Endothelial cell of umbilical vein (primary cell): ENCODE measurements around the gene GAS7. TPM values are rescaled to one million over a fixed set of nuclear protein-coding genes. Genes with fewer than 3 reads are reported as not detected.

Experiments
- BruUV-seq: library from RNA; stranded (reverse); fragments of 400-500 nt; replicated peaks from 2 replicates; lab custom pipeline; 2021; lab: Mats Ljungman, UMichigan
- CTCF ChIA-PET: fragments of 300-600, 350-600 bp; sonication (Branson Sonifier 250); formaldehyde crosslinking; loops from one replicate; lab custom pipeline; 2021; ENCODE audit warnings: antibody characterized with exemption, inconsistent platforms; lab: Charles Lee
- POLR2A ChIA-PET: fragments of 300-600, 350-600 bp; sonication (Branson Sonifier 250); formaldehyde crosslinking; loops from one replicate; lab custom pipeline; 2021; ENCODE audit warnings: antibody characterized with exemption, inconsistent platforms; lab: Charles Lee
- DNase-seq: peaks from one replicate; pipeline ENCODE4 v3.0.0-alpha.2; 2011; ENCODE audit warnings: low read depth, low spot score
- FAIRE-seq: peaks from 2 replicates; lab custom pipeline; 2011; peaks lifted over from hg19 to GRCh38; lab: Jason Lieb, UNC
- H2AFZ ChIP-seq: 2 replicates; pipeline ENCODE4 v1.6.0; 2012; ENCODE audit warnings: low read depth, low read length, control low read depth, inconsistent platforms
- H3K27ac ChIP-seq: 2 replicates; pipeline ENCODE4 v1.5.1; 2011; ENCODE audit warnings: low read depth, mild to moderate bottlenecking, control low read depth, low read length, moderate library complexity; ENCODE audit not compliant: insufficient read depth
- H3K27me3 ChIP-seq, 2 experiments: 2 replicates each; pipeline versions ENCODE4 v1.6.0 to v1.6.1; 2011; ENCODE audit warnings: low read length in 2 of 2, mixed read lengths in 1 of 2; ENCODE audit not compliant: control insufficient read depth in 2 of 2, insufficient read depth in 2 of 2
- H3K36me3 ChIP-seq, 2 experiments: 2 replicates in 1 of 2; 3 replicates in 1 of 2; pipeline ENCODE4 v1.5.1; 2011; ENCODE audit warnings: low read length in 2 of 2, mild to moderate bottlenecking in 1 of 2, moderate library complexity in 1 of 2; ENCODE audit not compliant: control insufficient read depth in 2 of 2, insufficient read depth in 2 of 2; ENCODE audit errors: extremely low read depth in 1 of 2
- H3K4me1 ChIP-seq: 3 replicates; pipeline ENCODE4 v1.5.1; 2011; ENCODE audit warnings: mild to moderate bottlenecking, low read length; ENCODE audit not compliant: control insufficient read depth, insufficient read depth; ENCODE audit errors: extremely low read depth
- H3K4me2 ChIP-seq: 2 replicates; pipeline ENCODE4 v1.6.1; 2011; ENCODE audit warnings: low read length, control low read depth, mixed read lengths; ENCODE audit not compliant: insufficient read depth
- H3K4me3 ChIP-seq, 3 experiments: fragments of 200-600 bp in 1 of 3; sonication (generic), shearing (Covaris generic) in 1 of 3; replicated peaks in 1 of 3; 2 replicates each; pipeline ENCODE4 v1.5.1; 2011 to 2016; ENCODE audit warnings: control low read depth in 3 of 3, low read length in 3 of 3, mild to moderate bottlenecking in 2 of 3, inconsistent platforms in 1 of 3, low read depth in 1 of 3, moderate library complexity in 1 of 3; ENCODE audit not compliant: insufficient read depth in 1 of 3
- H3K79me2 ChIP-seq: 2 replicates; pipeline ENCODE4 v1.6.0; 2012; ENCODE audit warnings: low read length, inconsistent platforms; ENCODE audit not compliant: control insufficient read depth, insufficient read depth
- H3K9ac ChIP-seq: replicated peaks from 2 replicates; pipeline ENCODE3; 2011; ENCODE audit warnings: low read length, control low read depth; ENCODE audit not compliant: insufficient read depth; ENCODE audit errors: extremely low read depth
- H3K9me1 ChIP-seq: replicated peaks from 3 replicates; pipeline ENCODE4 v1.6.0; 2011; ENCODE audit warnings: mild to moderate bottlenecking, low read length; ENCODE audit not compliant: control insufficient read depth, insufficient read depth; ENCODE audit errors: extremely low read depth
- H3K9me3 ChIP-seq: replicated peaks from 2 replicates; pipeline ENCODE4 v1.5.1; 2012; ENCODE audit warnings: low read length, inconsistent platforms; ENCODE audit not compliant: control insufficient read depth, insufficient read depth
- H4K20me1 ChIP-seq: replicated peaks from 2 replicates; pipeline ENCODE3; 2011; ENCODE audit warnings: mild to moderate bottlenecking, low read length; ENCODE audit not compliant: control insufficient read depth, insufficient read depth; ENCODE audit errors: extremely low read depth
- CTCF ChIP-seq, 2 donors: IDR thresholded peaks; 1 replicate in 1 of 2; 2 replicates in 1 of 2; pipeline ENCODE4 v1.5.1; 2011; ENCODE audit warnings: low read length in 2 of 2, mild to moderate bottlenecking in 2 of 2, moderate library complexity in 2 of 2, control low read depth in 1 of 2, inconsistent platforms in 1 of 2, low read depth in 1 of 2; ENCODE audit not compliant: insufficient read depth in 1 of 2; ENCODE audit errors: extremely low read depth in 1 of 2
- EZH2 ChIP-seq: IDR thresholded peaks from 2 replicates; pipeline ENCODE4 v1.6.1; 2012; ENCODE audit warnings: borderline replicate concordance, low read depth, mild to moderate bottlenecking, moderate library complexity, low read length, inconsistent platforms; ENCODE audit not compliant: severe bottlenecking
- FOS ChIP-seq: IDR thresholded peaks from 2 replicates; pipeline ENCODE4 v1.6.1; 2011; ENCODE audit warnings: mild to moderate bottlenecking, low read length, moderate library complexity, borderline replicate concordance; ENCODE audit not compliant: insufficient read depth
- GATA2 ChIP-seq: IDR thresholded peaks from 2 replicates; pipeline ENCODE4 v1.7.0; 2011; ENCODE audit warnings: low read depth, mild to moderate bottlenecking, moderate library complexity, mixed read lengths, low read length; ENCODE audit not compliant: insufficient read length, insufficient read depth
- JUN ChIP-seq: IDR thresholded peaks from 2 replicates; pipeline ENCODE4 v1.6.1; 2011; ENCODE audit warnings: borderline replicate concordance, low read depth; ENCODE audit not compliant: insufficient read length, insufficient read depth
- MAX ChIP-seq: IDR thresholded peaks from 2 replicates; pipeline ENCODE4 v1.6.1; 2011; ENCODE audit not compliant: insufficient read depth, insufficient read length
- MYC ChIP-seq: IDR thresholded peaks from one replicate; pipeline ENCODE4 v1.6.1; 2011; ENCODE audit warnings: mild to moderate bottlenecking, low read depth, low read length
- POLR2A ChIP-seq: IDR thresholded peaks from 2 replicates; pipeline ENCODE4 v1.6.1; 2012; ENCODE audit warnings: low read depth, mild to moderate bottlenecking, control low read depth, low read length
- POLR2AphosphoS5 ChIP-seq: IDR thresholded peaks from 2 replicates; pipeline ENCODE4 v1.6.1; 2012; ENCODE audit warnings: low read depth, mild to moderate bottlenecking, control low read depth, low read length, moderate library complexity; ENCODE audit not compliant: insufficient read depth
- dilution Hi-C: fragments of 300-500 bp; cut with MboI; formaldehyde crosslinking; loops from one replicate; pipeline ENCODE4 v1.15.0; 2019; ENCODE audit warnings: low sequenced_read_pairs; ENCODE audit not compliant: extremely low pct_ligation_motif_present
- intact Hi-C: fragments of 100-400 bp; cut with micrococcal nuclease; formaldehyde crosslinking; loops from one replicate; pipeline ENCODE4 v1.10.0; 2022
- polyA plus RNA-seq, 4 experiments: library from polyadenylated mRNA; depleted of rRNA in 3 of 4; stranded (reverse) in 3 of 4; unstranded in 1 of 4; fragments of >200 nt; gene quantifications; 2 replicates each; pipeline versions ENCODE4 v1.2.1 to v1.2.3, GENCODE V29; 2011 to 2012; ENCODE audit warnings: missing spikeins in 1 of 4
- total RNA-seq: library from RNA; stranded (reverse); gene quantifications from 2 replicates; pipeline ENCODE4 v1.2.3, GENCODE V29; 2021

GAS7 gene
- total and polyA plus RNA-seq, 2 donors (not counting 3 experiments of a cell fraction or from before 2014, with no cell fraction given), result not detected

- Histone ChIP-seq H3K9ac (no peak overlapping the region), H3K4me1 (no peaks in the 10 kb centered on the region), H2AFZ (no peak overlapping the region), H4K20me1 (no peaks in the 10 kb centered on the region), H3K27ac (no peak overlapping the region), H3K9me3 (peaks cover 4% of the 10 kb centered on the region), H3K27me3 (no peaks in the 10 kb centered on the region), H3K9me1 (no peaks in the 10 kb centered on the region), H3K4me3 (no peak overlapping the region), H3K79me2 (no peaks in the 10 kb centered on the region), H3K36me3 (no peaks in the 10 kb centered on the region), H3K4me2 (no peak overlapping the region)
- intact Hi-C loops (no loop called here), dilution Hi-C loops (no loop called here)
- CTCF ChIA-PET, result interaction anchor here (1.4 kb wide), 1 partner anchor 12 kb away, joined by 3 read pairs; no protein-coding TSS in a partner anchor
- BruUV-seq, result no TSS peak
- TF ChIP-seq EZH2 (no peak), MAX (no peak), MYC (no peak), JUN (no peak), FOS (no peak), POLR2A (no peak), GATA2 (no peak), CTCF (IDR thresholded peaks at IDR 0.05; ENCODE audit: extremely low read depth in 1 of 2, insufficient read depth in 1 of 2, low read depth in 1 of 2, low read length in 2 of 2) (no peak), POLR2AphosphoS5 (no peak)
- DNase-seq (no peak), FAIRE-seq (no peak)
- POLR2A ChIA-PET, result no interaction called here
Measured at GRCh38 chr17:9936095-9936494, 262.3 kb downstream of the GAS7 start.
